SKM-1 (cell line): ENCODE results near the gene TNPO2.

Source experiments
- DNase-seq: peaks from one replicate; lab custom pipeline; 2025; ENCODE audit not compliant: unreplicated experiment; lab: John Stamatoyannopoulos, UW

TNPO2 gene

GRCh38 chr19:12652219-12652618 is 71.5 kb downstream of the TNPO2 start:
- no peak for DNase-seq

DNA sequence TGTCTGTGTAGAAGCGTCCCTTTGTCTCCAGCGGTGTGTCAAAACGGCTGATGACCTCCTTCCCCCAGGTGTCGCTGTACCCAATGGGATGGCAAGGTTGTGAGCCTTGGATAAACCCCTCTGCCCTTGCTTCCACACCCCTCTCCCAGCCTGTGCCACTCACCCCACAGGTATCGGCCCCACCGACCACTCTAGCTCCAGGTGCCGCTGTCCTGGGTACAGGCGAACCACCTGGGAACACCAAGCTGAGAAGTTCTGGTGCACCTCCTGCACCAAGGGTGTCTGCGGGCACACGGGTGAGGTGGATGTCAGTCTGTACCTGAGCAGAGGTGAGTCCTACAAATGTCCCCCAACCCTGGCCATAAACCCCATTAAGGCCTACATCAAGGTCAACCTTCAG is 73.8 kb downstream of the TNPO2 start:
- no peak for DNase-seq
